Heart left ventricle (tissue), 16 donors: ENCODE data around the gene MYOF. TPM values are rescaled to one million over a fixed set of nuclear protein-coding genes. Genes with fewer than 3 reads are reported as not detected.
A peak's percentile ranks its signal among the peaks of the same experiment; 100 is the strongest.

Source experiments
- ATAC-seq, 4 donors: fragments of 200-7000 bp; cut with Tn5 transposase; one replicate each; pipeline ENCODE4 v1.9.1; 2020 to 2022; ENCODE audit warnings: moderate library complexity in 4 of 4, mild to moderate bottlenecking in 3 of 4, moderate number of reproducible peaks in 1 of 4
- DNase-seq, 5 donors: peaks; one replicate each; pipeline ENCODE4 v3.0.0-alpha.2; 2020
- H3K27ac ChIP-seq, 12 donors: fragments of 200-600 bp; sonication (generic) in 4 of 12; one replicate each; pipeline versions ENCODE4 v1.5.0 to v1.8.0; 2016 to 2022; ENCODE audit warnings: mild to moderate bottlenecking in 2 of 12
- H3K27me3 ChIP-seq, 9 donors: fragments of 200-600 bp; sonication (generic) in 2 of 9; one replicate each; pipeline versions ENCODE4 v1.5.1 to v1.8.0; 2016 to 2022; ENCODE audit warnings: mild to moderate bottlenecking in 3 of 9
- H3K36me3 ChIP-seq, 9 donors: fragments of 200-600 bp; sonication (generic) in 2 of 9; one replicate each; pipeline versions ENCODE4 v1.5.0 to v1.8.0; 2018 to 2022; ENCODE audit warnings: mild to moderate bottlenecking in 2 of 9
- H3K4me1 ChIP-seq, 12 donors: fragments of 200-600 bp; sonication (generic) in 4 of 12; one replicate each; pipeline versions ENCODE4 v1.5.0 to v1.8.0; 2016 to 2022; ENCODE audit warnings: mild to moderate bottlenecking in 3 of 12
- H3K4me3 ChIP-seq, 12 donors: fragments of 200-600 bp; sonication (generic) in 4 of 12; one replicate each; pipeline versions ENCODE4 v1.5.0 to v1.8.0; 2017 to 2022; ENCODE audit warnings: mild to moderate bottlenecking in 9 of 12, moderate library complexity in 4 of 12
- H3K9me3 ChIP-seq, 12 donors: fragments of 200-600 bp; sonication (generic) in 4 of 12; one replicate each; pipeline versions ENCODE4 v1.5.0 to v1.8.0; 2016 to 2022; ENCODE audit warnings: mild to moderate bottlenecking in 1 of 12
- POLR2A ChIP-seq, 2 donors: fragments of 450-650 bp; IDR thresholded peaks; one replicate each; pipeline ENCODE4 v1.6.1; 2017; ENCODE audit warnings: antibody characterized with exemption in 2 of 2, mild to moderate bottlenecking in 2 of 2, moderate library complexity in 2 of 2
- WGBS, 4 donors: extraction: QIAGEN DNeasy Blood & Tissue Kit in 2 of 4; methylation state at CpG; one replicate each; pipeline versions ENCODE4 v1.1.5 to v1.1.7; 2013 to 2018; 5-methylcytosine and 5-hydroxymethylcytosine counted together
- intact Hi-C, 10 donors: fragments of 100-400 bp; cut with DNase I; formaldehyde crosslinking; loops; one replicate each; pipeline versions ENCODE4 v1.11.1 to v1.14.2; 2022
- polyA plus RNA-seq, 2 donors: library from polyadenylated mRNA; stranded (reverse); fragments of 200-250 nt; gene quantifications; one replicate each; pipeline ENCODE4 v1.2.3, GENCODE V29; 2013
- total RNA-seq, 9 donors: library from RNA; depleted of rRNA in 2 of 9; stranded (reverse); fragments of >200 nt in 2 of 9; fragmentation: NEBNext Ultra II Directional in 3 of 9; extraction: Animal tissue kit (Norgen Biotek cat#: 25700) in 3 of 9; gene quantifications; one replicate each; pipeline versions ENCODE4 v1.1.0 to v1.2.4, GENCODE V29; 2016 to 2023
- TF ChIP-seq, protein P1 (sequence below), 12 donors: fragments of 200-600 bp; sonication (generic) in 4 of 12; IDR thresholded peaks; one replicate each; pipeline versions ENCODE4 v1.5.0 to v1.8.0; 2018 to 2022; ENCODE audit warnings: antibody characterized with exemption in 12 of 12, mild to moderate bottlenecking in 5 of 12
- donor health status: ischemic (EF 13 %, LVEDD 7.1; RV severe dilation, severe dysfunction).
- donor health status: healthy with polysubstance abuse.
- donor health status: DM: no; HTN: yes; CAD: no.
- donor health status: DM: no; HTN: no; CAD: no.
- donor health status: ischemic (EF 25% LVEDD 6.9; RV normal size, moderate dysfunction).
- donor health status: ischemic (EF 25% LVEDD 5.7; RV mildly dilated, moderate dysfunction).
- donor health status: healthy.
- donor health status: DM: yes; HTN: yes; CAD: no.
- donor health status: ischemic (EF 35%, LVEDD 5.7; RV mildly dilated, moderate dysfunction).
- donor health status: nonischemic (EF 11% LVEDD 7.7; RV severe dilation, severe dysfunction).
- donor health status: DM: yes; HTN: yes; CAD: no.
- donor health status: PGD.
- donor health status: ischemic (EF 29% LVEDD 5.4; RV normal size, mild dysfunction).
- donor health status: nonischemic (EF 23%, LVEDD 6.1; RV moderate dilation, normal function).

Gene MYOF
- total and polyA plus RNA-seq, 11 donors, result 13.2 to 64.5 (median 21.6) TPM

DNA sequence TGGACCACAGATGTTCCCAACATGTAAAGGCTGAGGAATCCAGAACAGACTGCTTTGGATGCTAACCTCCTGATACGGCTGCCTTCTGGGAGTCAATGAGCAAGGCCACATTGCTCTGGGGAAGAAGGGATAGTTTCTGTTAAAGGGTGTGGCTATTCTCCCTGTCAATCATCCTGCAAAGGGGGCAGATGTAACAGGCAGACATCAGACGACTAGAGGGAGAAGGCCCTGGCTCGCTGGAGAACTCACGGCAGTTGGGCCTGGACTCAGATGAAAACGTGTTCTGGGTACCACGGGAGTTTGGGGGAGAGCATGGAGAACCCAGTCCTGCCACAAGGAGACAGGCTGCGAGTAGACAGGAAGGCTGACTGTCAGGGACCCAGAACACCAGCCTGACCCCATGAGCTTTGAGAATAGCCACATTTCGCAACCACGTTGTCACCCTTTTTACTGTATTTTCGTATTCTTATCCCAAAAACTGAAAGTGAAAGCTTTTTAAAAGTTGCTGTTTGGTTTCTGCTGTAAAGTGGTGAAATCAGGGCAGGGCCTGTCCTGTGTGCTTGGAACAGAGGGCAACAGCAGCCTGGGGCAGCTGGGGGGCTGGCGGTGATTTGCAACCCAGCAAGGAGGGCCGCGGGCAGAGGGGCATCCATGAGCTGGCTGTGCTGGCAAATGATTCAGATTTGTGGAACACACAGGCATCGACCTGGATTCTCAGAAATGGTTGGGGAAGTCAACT is 95.3 kb downstream of the MYOF start:
- H3K27ac ChIP-seq, result peak overlapping the region; percentile 18 to 86 (median 62)
- peak in 3 of 4 donors; percentile 34 to 44 (median 44) for ATAC-seq
- 72 to 80% (median 75%) methylated on average over 14 of the region's 14 CpGs for WGBS, 4 donors

DNA sequence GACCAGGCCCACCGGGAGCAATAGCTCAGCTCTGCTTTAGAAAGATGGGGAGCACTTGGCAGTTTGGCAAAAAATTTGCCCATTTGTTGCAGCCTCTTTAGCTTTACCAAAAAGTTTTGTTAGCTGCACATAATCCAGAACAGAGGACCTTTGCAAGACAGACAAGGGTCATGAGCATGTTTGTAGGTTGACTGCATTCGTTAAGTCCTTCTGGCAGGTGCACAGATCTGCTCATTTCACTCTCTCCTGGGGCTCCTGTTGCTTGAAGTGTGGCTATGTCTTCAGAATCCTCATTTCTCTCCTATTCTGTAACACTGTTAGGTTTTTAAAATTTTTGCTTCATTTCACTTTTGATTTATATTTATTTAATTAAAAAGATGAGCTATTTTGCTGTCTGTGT is 96.8 kb downstream of the MYOF start:
- 90 to 94% (median 93%) methylated on average over 2 of the region's 2 CpGs for WGBS, 4 donors
- Histone ChIP-seq H3K9me3 (no peaks in the 10 kb centered on the region), H3K36me3 (peaks cover 0 to 56% (median 29%) of the 10 kb centered on the region in 9 donors), H3K27me3 (no peaks in the 10 kb centered on the region), H3K4me3 (no peak overlapping the region), H3K4me1 (peaks cover 0 to 64% (median 7%) of the 10 kb centered on the region in 12 donors), H3K27ac (no peak overlapping the region)
- DNase-seq (no peak), ATAC-seq (no peak)
- intact Hi-C loops, result loop anchor here in 1 of 10 donors (5.0 kb wide), 1 partner anchor 37 kb away; no protein-coding TSS in a partner anchor
- TF ChIP-seq POLR2A (IDR thresholded peaks at IDR 0.05), result no peak
- TF ChIP-seq, protein P1, sequence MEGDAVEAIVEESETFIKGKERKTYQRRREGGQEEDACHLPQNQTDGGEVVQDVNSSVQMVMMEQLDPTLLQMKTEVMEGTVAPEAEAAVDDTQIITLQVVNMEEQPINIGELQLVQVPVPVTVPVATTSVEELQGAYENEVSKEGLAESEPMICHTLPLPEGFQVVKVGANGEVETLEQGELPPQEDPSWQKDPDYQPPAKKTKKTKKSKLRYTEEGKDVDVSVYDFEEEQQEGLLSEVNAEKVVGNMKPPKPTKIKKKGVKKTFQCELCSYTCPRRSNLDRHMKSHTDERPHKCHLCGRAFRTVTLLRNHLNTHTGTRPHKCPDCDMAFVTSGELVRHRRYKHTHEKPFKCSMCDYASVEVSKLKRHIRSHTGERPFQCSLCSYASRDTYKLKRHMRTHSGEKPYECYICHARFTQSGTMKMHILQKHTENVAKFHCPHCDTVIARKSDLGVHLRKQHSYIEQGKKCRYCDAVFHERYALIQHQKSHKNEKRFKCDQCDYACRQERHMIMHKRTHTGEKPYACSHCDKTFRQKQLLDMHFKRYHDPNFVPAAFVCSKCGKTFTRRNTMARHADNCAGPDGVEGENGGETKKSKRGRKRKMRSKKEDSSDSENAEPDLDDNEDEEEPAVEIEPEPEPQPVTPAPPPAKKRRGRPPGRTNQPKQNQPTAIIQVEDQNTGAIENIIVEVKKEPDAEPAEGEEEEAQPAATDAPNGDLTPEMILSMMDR (IDR thresholded peaks at IDR 0.05), result no peak

More for the DNA sequence above, 95.3 kb downstream of the MYOF start:
- intact Hi-C loops, result loop anchor here in 1 of 10 donors (5.0 kb wide), 1 partner anchor 36 kb away; no protein-coding TSS in a partner anchor
- TF ChIP-seq, protein P1 (IDR thresholded peaks at IDR 0.05), result peak in 1 of 12 donors; percentile 17
- no peak for TF ChIP-seq POLR2A (IDR thresholded peaks at IDR 0.05)
- DNase-seq, result peak in 3 of 5 donors; percentile 18 to 34 (median 21)
- Histone ChIP-seq H3K36me3 (peaks cover 0 to 46% (median 16%) of the 10 kb centered on the region in 9 donors), H3K9me3 (no peaks in the 10 kb centered on the region), H3K27me3 (no peaks in the 10 kb centered on the region), H3K4me1 (peaks cover 0 to 68% (median 11%) of the 10 kb centered on the region in 12 donors), H3K4me3 (peak overlapping the region in 4 of 12 donors; percentile 4 to 22 (median 12))

- intact Hi-C loops, result loop anchor here in 1 of 10 donors (5.0 kb wide), 1 partner anchor 38 kb away; no protein-coding TSS in a partner anchor
- 83 to 92% (median 85%) methylated on average over 7 of the region's 7 CpGs for WGBS, 4 donors
- Histone ChIP-seq H3K9me3 (no peaks in the 10 kb centered on the region), H3K27ac (peak overlapping the region in 8 of 12 donors; percentile 30 to 63 (median 44)), H3K27me3 (no peaks in the 10 kb centered on the region), H3K36me3 (peaks cover 0 to 68% (median 35%) of the 10 kb centered on the region in 9 donors), H3K4me3 (no peak overlapping the region), H3K4me1 (peaks cover 0 to 68% (median 5%) of the 10 kb centered on the region in 12 donors)
- TF ChIP-seq POLR2A (IDR thresholded peaks at IDR 0.05), result no peak
- TF ChIP-seq, protein P1 (IDR thresholded peaks at IDR 0.05), result no peak
- DNase-seq, result no peak
- ATAC-seq, result no peak
These were observed 98.1 kb downstream of the MYOF start for GRCh38 chr10:93384006-93384405.

DNA sequence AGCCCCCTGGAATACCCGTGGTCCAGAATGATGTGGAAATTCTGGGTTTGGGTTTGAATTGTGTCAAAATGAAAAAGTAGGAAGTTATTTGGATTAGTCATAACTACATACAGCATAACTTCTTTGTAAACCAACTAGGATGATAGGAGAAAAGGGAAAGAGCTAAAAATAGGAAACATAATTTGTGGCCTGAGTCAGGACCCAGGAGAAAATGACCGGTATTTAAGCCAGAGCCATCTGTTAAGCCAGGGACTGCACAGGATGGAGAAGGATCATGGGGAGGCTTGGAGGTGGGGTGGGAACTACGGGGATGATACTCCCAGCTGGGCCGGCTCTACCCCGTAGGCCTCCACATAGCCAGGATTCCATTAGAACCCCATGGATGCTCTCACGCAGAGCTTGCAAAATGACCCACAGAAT is 98.6 kb downstream of the MYOF start:
- DNase-seq (peak in 1 of 5 donors; percentile 32), ATAC-seq (peak in 3 of 4 donors; percentile 49 to 67 (median 63))
- WGBS, 4 donors, result 57 to 69% (median 61%) methylated on average over 5 to 6 of the region's 6 CpGs
- peaks cover 0 to 70% (median 5%) of the 10 kb centered on the region in 12 donors for H3K4me1 ChIP-seq
- intact Hi-C loops, result loop anchor here in 1 of 10 donors (5.0 kb wide), 1 partner anchor 39 kb away; no protein-coding TSS in a partner anchor
- H3K27me3 ChIP-seq, result no peaks in the 10 kb centered on the region
- TF ChIP-seq, protein P1 (IDR thresholded peaks at IDR 0.05), result no peak
- TF ChIP-seq POLR2A (IDR thresholded peaks at IDR 0.05), result no peak
- peak overlapping the region in 9 of 12 donors; percentile 8 to 63 (median 47) for H3K27ac ChIP-seq
- peaks cover 0 to 67% (median 35%) of the 10 kb centered on the region in 9 donors for H3K36me3 ChIP-seq
- H3K4me3 ChIP-seq, result no peak overlapping the region
- no peaks in the 10 kb centered on the region for H3K9me3 ChIP-seq
